Fibroblast of villous mesenchyme (primary cell): Measurements from ENCODE around the gene MRPL40. TPM values are rescaled to one million over a fixed set of nuclear protein-coding genes. Genes with fewer than 3 reads are reported as not detected.

Experiments
- DNase-seq: peaks from one replicate; pipeline ENCODE4 v3.0.0-alpha.2; 2010; ENCODE audit warnings: low read depth
- H3K4me3 ChIP-seq: 2 replicates; pipeline ENCODE4 v1.5.1; 2011; ENCODE audit warnings: low read depth, mild to moderate bottlenecking, low read length
- CTCF ChIP-seq: IDR thresholded peaks from 2 replicates; pipeline ENCODE4 v1.5.1; 2012; ENCODE audit warnings: low read depth, mild to moderate bottlenecking, low read length; ENCODE audit not compliant: insufficient read depth
- total RNA-seq: library from RNA; depleted of rRNA; stranded (reverse); fragments of >200 nt; gene quantifications from 2 replicates; pipeline ENCODE4 v1.2.3, GENCODE V29; 2012

Gene MRPL40
- total RNA-seq, 1 donor: 46.2 TPM

GRCh38 chr22:19447330-19448075 lies 15.2 kb downstream of the MRPL40 start, which contains the start of gene C22orf39:
TSS of gene C22orf39 (minus strand) at chr22:19447711. CDS start at chr22:19447688, 23 bp downstream.
- peak; percentile 95 for DNase-seq
- no peak for TF ChIP-seq CTCF
- H3K4me3 ChIP-seq: peak within 1 kb of the TSS; percentile 84

- DNase-seq: peak; percentile 53
- TF ChIP-seq CTCF: no peak
- H3K4me3 ChIP-seq: peak overlapping the region; percentile 84
Observed at GRCh38 chr22:19448076-19448607, 15.8 kb downstream of the MRPL40 start.

- H3K4me3 ChIP-seq: no peak overlapping the region
- no peak for TF ChIP-seq CTCF
- no peak for DNase-seq
Observed at GRCh38 chr22:19448739-19449421, 16.5 kb downstream of the MRPL40 start.

- H3K4me3 ChIP-seq: no peak overlapping the region
- TF ChIP-seq CTCF: no peak
- DNase-seq: no peak
Observed at GRCh38 chr22:19449422-19449767, 17.1 kb downstream of the MRPL40 start.

- no peak for DNase-seq
- H3K4me3 ChIP-seq: no peak overlapping the region
- TF ChIP-seq CTCF: no peak
Observed at GRCh38 chr22:19450363-19451175, 18.2 kb downstream of the MRPL40 start.

- TF ChIP-seq CTCF: no peak
- no peak for DNase-seq
- no peak overlapping the region for H3K4me3 ChIP-seq
Observed at GRCh38 chr22:19451570-19451969, 19.2 kb downstream of the MRPL40 start.
